HepG2 (cell line): ENCODE data around the gene PMVK. TPM values are rescaled to one million over a fixed set of nuclear protein-coding genes. Genes with fewer than 3 reads are reported as not detected.

Experiments
- BATF2 ChIP-seq: sonication (generic); formaldehyde crosslinking; IDR thresholded peaks from 2 replicates; pipeline ENCODE4 v1.8.0; 2022; ENCODE audit warnings: mild to moderate bottlenecking, missing genetic modification reagents, moderate library complexity
- BRCA1 ChIP-seq: sonication (generic); formaldehyde crosslinking; IDR thresholded peaks from 2 replicates; pipeline ENCODE4 v1.4.0; 2020; ENCODE audit warnings: missing genetic modification reagents
- CBFB ChIP-seq: sonication (generic); formaldehyde crosslinking; IDR thresholded peaks from 2 replicates; pipeline ENCODE4 v1.4.0; 2020; ENCODE audit warnings: missing genetic modification reagents
- CBX5 ChIP-seq: sonication (generic); formaldehyde crosslinking; IDR thresholded peaks from 2 replicates; pipeline ENCODE4 v1.4.0; 2020; ENCODE audit warnings: missing genetic modification reagents, borderline replicate concordance
- CEBPG ChIP-seq: IDR thresholded peaks from 2 replicates; pipeline ENCODE4 v1.6.1; 2016
- CTCF ChIP-seq: sonication (generic); formaldehyde crosslinking; IDR thresholded peaks from 2 replicates; pipeline ENCODE4 v1.5.0; 2020; ENCODE audit warnings: mild to moderate bottlenecking, missing genetic modification reagents, moderate library complexity
- ELK4 ChIP-seq: sonication (generic); formaldehyde crosslinking; IDR thresholded peaks from 2 replicates; pipeline ENCODE4 v1.9.0; 2021; ENCODE audit warnings: missing genetic modification reagents, borderline replicate concordance
- GFI1 ChIP-seq: sonication (generic); formaldehyde crosslinking; IDR thresholded peaks from 2 replicates; pipeline ENCODE4 v1.5.0; 2020; ENCODE audit warnings: missing genetic modification reagents, mild to moderate bottlenecking, borderline replicate concordance
- GTF2F1 ChIP-seq: fragments of 150-350 bp; IDR thresholded peaks from 2 replicates; pipeline ENCODE4 v1.6.1; 2014; ENCODE audit warnings: low read length
- KDM2A ChIP-seq: sonication (generic); formaldehyde crosslinking; IDR thresholded peaks from 2 replicates; pipeline ENCODE4 v1.4.0; 2020; ENCODE audit warnings: low read depth, missing genetic modification reagents, borderline replicate concordance
- KMT2A ChIP-seq: sonication (generic); formaldehyde crosslinking; IDR thresholded peaks from 2 replicates; pipeline ENCODE4 v1.4.0; 2020; ENCODE audit warnings: missing genetic modification reagents
- MIER3 ChIP-seq: IDR thresholded peaks from 2 replicates; pipeline ENCODE4 v1.6.1; 2016; ENCODE audit warnings: missing compliant biosample characterization, borderline replicate concordance
- RBM39 ChIP-seq: fragments of 200-400 bp; formaldehyde crosslinking; IDR thresholded peaks from one replicate; pipeline ENCODE4 v1.6.1; 2018; ENCODE audit warnings: antibody characterized with exemption, mild to moderate bottlenecking, low read depth, low read length; ENCODE audit not compliant: poor library complexity, severe bottlenecking
- SPEN ChIP-seq: sonication (generic); formaldehyde crosslinking; IDR thresholded peaks from 2 replicates; pipeline ENCODE4 v1.5.1; 2020; ENCODE audit warnings: low read depth, mild to moderate bottlenecking, missing genetic modification reagents
- SRY ChIP-seq: sonication (generic); formaldehyde crosslinking; IDR thresholded peaks from 2 replicates; pipeline ENCODE4 v1.8.0; 2022; ENCODE audit warnings: mild to moderate bottlenecking, missing genetic modification reagents
- TAF15 ChIP-seq: fragments of 200-400 bp; formaldehyde crosslinking; IDR thresholded peaks from one replicate; pipeline ENCODE4 v1.6.1; 2018; ENCODE audit warnings: mild to moderate bottlenecking, low read depth, low read length; ENCODE audit not compliant: poor library complexity, severe bottlenecking
- ZFP62 ChIP-seq: sonication (generic); formaldehyde crosslinking; IDR thresholded peaks from 2 replicates; pipeline ENCODE4 v1.4.0; 2020; ENCODE audit warnings: missing genetic modification reagents
- ZKSCAN5 ChIP-seq: sonication (generic); formaldehyde crosslinking; IDR thresholded peaks from 2 replicates; pipeline ENCODE4 v1.5.1; 2020; ENCODE audit warnings: mild to moderate bottlenecking, missing genetic modification reagents
- ZNF180 ChIP-seq: sonication (generic); formaldehyde crosslinking; IDR thresholded peaks from 2 replicates; pipeline ENCODE4 v1.4.0; 2020; ENCODE audit warnings: low read depth, missing genetic modification reagents, borderline replicate concordance
- ZNF331 ChIP-seq: sonication (generic); formaldehyde crosslinking; IDR thresholded peaks from 2 replicates; pipeline ENCODE4 v1.4.0; 2020; ENCODE audit warnings: missing genetic modification reagents
- ZNF629 ChIP-seq: sonication (generic); formaldehyde crosslinking; conservative IDR thresholded peaks from 2 replicates; pipeline ENCODE4 v1.5.0; 2020; ENCODE audit warnings: missing genetic modification reagents
- ZNF678 ChIP-seq: sonication (generic); formaldehyde crosslinking; IDR thresholded peaks from 2 replicates; pipeline ENCODE4 v1.4.0; 2020; ENCODE audit warnings: mild to moderate bottlenecking, missing genetic modification reagents
- ZNF768 ChIP-seq: sonication (generic); formaldehyde crosslinking; IDR thresholded peaks from 2 replicates; pipeline ENCODE4 v1.4.0; 2020; ENCODE audit warnings: missing genetic modification reagents
- ZSCAN20 ChIP-seq: sonication (generic); formaldehyde crosslinking; IDR thresholded peaks from 2 replicates; pipeline ENCODE4 v1.4.0; 2020; ENCODE audit warnings: missing genetic modification reagents, mild to moderate bottlenecking, borderline replicate concordance
- polyA plus RNA-seq, 8 experiments: library from polyadenylated mRNA; depleted of rRNA in 3 of 8; stranded (reverse) in 7 of 8; unstranded in 1 of 8; fragments of >200 nt; fragmentation: Illumina TruSeq in 4 of 8; extraction: Trizol in 4 of 8; gene quantifications; 2 replicates each; pipeline versions ENCODE4 v1.2.1 to v1.2.3, GENCODE V29; 2011 to 2016; ENCODE audit warnings: low read depth in 4 of 8, missing spikeins in 1 of 8, mixed read lengths in 1 of 8; ENCODE audit not compliant: insufficient read depth in 1 of 8
- total RNA-seq, 5 experiments: library from RNA; depleted of rRNA; stranded (reverse); fragments of >200 nt; fragmentation: Illumina TruSeq; extraction: Trizol; gene quantifications; 2 replicates each; pipeline ENCODE4 v1.2.3, GENCODE V29; 2016; ENCODE audit warnings: low read depth in 1 of 5

Gene PMVK
- total and polyA plus RNA-seq, 2 of the 13 experiments (the other 11 are each of a cell fraction or from before 2014, with no cell fraction given) = 3.9 to 12.6 TPM

- no peak for TF ChIP-seq CBFB
- 0 out of 2 replicates have a peak, but pooled peaks have one; percentile 29 for TF ChIP-seq CTCF
- peak; percentile 40; the same call in 1 of the 2 replicates for TF ChIP-seq GTF2F1
- no peak for TF ChIP-seq BRCA1 (CRISPR knock-in tag)
- TF ChIP-seq GFI1 (CRISPR knock-in tag) = peak; percentile 68
- no peak for TF ChIP-seq TAF15
- TF ChIP-seq ZNF768 (CRISPR knock-in tag) = peak; percentile 37; the same call in 1 of the 2 replicates
- TF ChIP-seq ZKSCAN5 (CRISPR knock-in tag) = no peak
- peak; percentile 56 for TF ChIP-seq CEBPG
- TF ChIP-seq KDM2A = no peak; the same call in 1 of the 2 replicates
- no peak for TF ChIP-seq ZNF180 (CRISPR knock-in tag)
- 0 out of 2 replicates have a peak, but pooled peaks have one; percentile 31 for TF ChIP-seq ZNF629 (CRISPR knock-in tag)
- TF ChIP-seq ZNF331 (CRISPR knock-in tag) = peak; percentile 76; the same call in 1 of the 2 replicates
- no peak; the same call in 1 of the 2 replicates for TF ChIP-seq CBX5 (CRISPR knock-in tag)
- TF ChIP-seq RBM39 = no peak
- TF ChIP-seq ZFP62 = no peak
- no peak for TF ChIP-seq ELK4 (CRISPR knock-in tag)
- TF ChIP-seq KMT2A (CRISPR knock-in tag) = no peak
- no peak for TF ChIP-seq ZSCAN20 (CRISPR knock-in tag)
- TF ChIP-seq ZNF678 = no peak
- TF ChIP-seq SPEN (CRISPR knock-in tag) = peak; percentile 91
- TF ChIP-seq SRY = no peak
- no peak for TF ChIP-seq BATF2 (CRISPR knock-in tag)
- TF ChIP-seq MIER3 (CRISPR knock-in tag) = peak; percentile 74; the same call in 1 of the 2 replicates
Measured at GRCh38 chr1:154944401-154945159, 8.1 kb upstream of the PMVK start (continued).
